Measurements from ENCODE around the gene VGLL2.

The VGLL2 gene

GRCh38 chr6:117227245-117227962 is 38.0 kb upstream of the VGLL2 start:
- no peaks in the 10 kb centered on the region for H3K9me2 ChIP-seq (replicated peaks; ENCODE audit: control insufficient read depth, low read length)
- no peak overlapping the region for H3K27ac ChIP-seq (ENCODE audit: low read depth, low read length)
- no peaks in the 10 kb centered on the region for H3K27me3 ChIP-seq (ENCODE audit: control insufficient read depth, low read length)
- H3K4me3 ChIP-seq (ENCODE audit: low read length), result no peak overlapping the region
- H3K4me1 ChIP-seq (ENCODE audit: control insufficient read depth, low read length), result no peaks in the 10 kb centered on the region
- H3K4me2 ChIP-seq (ENCODE audit: low read length), result no peak overlapping the region
- H3K36me3 ChIP-seq (ENCODE audit: control insufficient read depth, low read length), result no peaks in the 10 kb centered on the region
- no peaks in the 10 kb centered on the region for H4K20me1 ChIP-seq (ENCODE audit: control insufficient read depth, insufficient read depth, low read depth, low read length)
- H3K79me2 ChIP-seq (ENCODE audit: control insufficient read depth, low read length), result no peaks in the 10 kb centered on the region
- no peaks in the 10 kb centered on the region for H3F3A ChIP-seq (ENCODE audit: control insufficient read depth, insufficient read depth)
- peaks cover 3% of the 10 kb centered on the region; the same call in 1 of the 2 replicates for H3K9me3 ChIP-seq (ENCODE audit: control insufficient read depth, insufficient read depth, low read length)
- TF ChIP-seq EZH2phosphoT487 (IDR thresholded peaks at IDR 0.05; ENCODE audit: borderline replicate concordance, low read length), result no peak
- TF ChIP-seq CTCF (IDR thresholded peaks at IDR 0.05; ENCODE audit: low read depth, low read length, poor library complexity, severe bottlenecking), result no peak

DNA sequence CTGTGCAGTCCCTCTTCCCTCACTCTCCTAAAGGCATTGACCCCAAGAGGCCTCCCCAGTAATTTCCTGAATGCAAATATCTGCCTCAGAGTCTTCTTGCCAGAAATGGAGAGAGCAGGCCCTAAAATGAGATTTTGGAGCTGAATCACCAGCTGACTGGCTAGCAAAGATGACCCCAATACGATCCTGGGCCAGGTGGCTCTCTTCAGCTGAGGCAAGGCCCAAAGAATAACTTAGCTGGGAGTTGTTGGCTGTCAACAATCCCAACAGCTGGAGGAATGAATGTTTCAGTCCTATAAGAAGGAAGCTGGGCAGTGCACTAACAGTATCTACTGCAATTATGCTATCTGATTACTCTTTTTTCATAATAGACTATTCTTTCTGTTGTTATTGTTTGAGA is 37.2 kb upstream of the VGLL2 start:
- no peaks in the 10 kb centered on the region for H3K79me2 ChIP-seq (ENCODE audit: control insufficient read depth, low read length)
- H3K36me3 ChIP-seq (ENCODE audit: control insufficient read depth, low read length), result no peaks in the 10 kb centered on the region
- no peaks in the 10 kb centered on the region for H3K9me2 ChIP-seq (replicated peaks; ENCODE audit: control insufficient read depth, low read length)
- H3K4me1 ChIP-seq (ENCODE audit: control insufficient read depth, low read length), result no peaks in the 10 kb centered on the region
- H3K27me3 ChIP-seq (ENCODE audit: control insufficient read depth, low read length), result no peaks in the 10 kb centered on the region
- TF ChIP-seq EZH2phosphoT487 (IDR thresholded peaks at IDR 0.05; ENCODE audit: borderline replicate concordance, low read length), result no peak
- TF ChIP-seq CTCF (IDR thresholded peaks at IDR 0.05; ENCODE audit: low read depth, low read length, poor library complexity, severe bottlenecking), result no peak
- peaks cover 3% of the 10 kb centered on the region; the same call in 1 of the 2 replicates for H3K9me3 ChIP-seq (ENCODE audit: control insufficient read depth, insufficient read depth, low read length)
- H3F3A ChIP-seq (ENCODE audit: control insufficient read depth, insufficient read depth), result no peaks in the 10 kb centered on the region
- H3K27ac ChIP-seq (ENCODE audit: low read depth, low read length), result no peak overlapping the region
- H3K4me2 ChIP-seq (ENCODE audit: low read length), result no peak overlapping the region
- no peak overlapping the region for H3K4me3 ChIP-seq (ENCODE audit: low read length)
- H4K20me1 ChIP-seq (ENCODE audit: control insufficient read depth, insufficient read depth, low read depth, low read length), result no peaks in the 10 kb centered on the region

DNA sequence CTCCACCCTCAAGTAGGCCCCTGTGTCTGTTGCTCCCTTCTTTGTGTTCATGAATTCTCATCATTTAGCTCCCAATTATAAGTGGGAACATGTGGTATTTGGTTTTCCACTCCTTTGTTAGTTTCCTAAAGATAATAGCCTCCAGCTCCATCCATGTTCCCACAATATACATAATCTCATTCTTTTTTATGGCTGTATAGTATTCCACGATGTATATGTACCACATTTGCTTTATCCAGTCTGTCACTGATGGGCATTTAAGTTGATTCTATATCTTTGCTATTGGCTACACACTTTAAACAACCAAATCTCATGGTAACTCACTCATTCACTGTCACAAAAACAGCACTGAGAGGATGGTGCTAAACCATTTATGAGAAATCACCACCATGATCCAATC is 35.5 kb upstream of the VGLL2 start:
- H3K4me1 ChIP-seq (ENCODE audit: control insufficient read depth, low read length), result no peaks in the 10 kb centered on the region
- peaks cover 3% of the 10 kb centered on the region; the same call in 1 of the 2 replicates for H3K9me3 ChIP-seq (ENCODE audit: control insufficient read depth, insufficient read depth, low read length)
- no peak overlapping the region for H3K4me2 ChIP-seq (ENCODE audit: low read length)
- H3K9me2 ChIP-seq (replicated peaks; ENCODE audit: control insufficient read depth, low read length), result no peaks in the 10 kb centered on the region
- no peak overlapping the region for H3K4me3 ChIP-seq (ENCODE audit: low read length)
- H3F3A ChIP-seq (ENCODE audit: control insufficient read depth, insufficient read depth), result no peaks in the 10 kb centered on the region
- no peaks in the 10 kb centered on the region for H3K36me3 ChIP-seq (ENCODE audit: control insufficient read depth, low read length)
- no peak for TF ChIP-seq EZH2phosphoT487 (IDR thresholded peaks at IDR 0.05; ENCODE audit: borderline replicate concordance, low read length)
- TF ChIP-seq CTCF (IDR thresholded peaks at IDR 0.05; ENCODE audit: low read depth, low read length, poor library complexity, severe bottlenecking), result no peak
- no peak overlapping the region for H3K27ac ChIP-seq (ENCODE audit: low read depth, low read length)
- H3K79me2 ChIP-seq (ENCODE audit: control insufficient read depth, low read length), result no peaks in the 10 kb centered on the region
- no peaks in the 10 kb centered on the region for H4K20me1 ChIP-seq (ENCODE audit: control insufficient read depth, insufficient read depth, low read depth, low read length)
- H3K27me3 ChIP-seq (ENCODE audit: control insufficient read depth, low read length), result no peaks in the 10 kb centered on the region

Data from DOHH2 (cell line).